Stomach (tissue), 9 donors: ENCODE measurements around the gene SLC8A3. TPM values are rescaled to one million over a fixed set of nuclear protein-coding genes. Genes with fewer than 3 reads are reported as not detected.

Source experiments
- DNase-seq, 2 donors: peaks; one replicate each; pipeline versions ENCODE4 v3.0.0 to v3.0.0-alpha.2; 2013 to 2019
- H3K27ac ChIP-seq, 5 donors: fragments of 200-600 bp in 4 of 5; sonication (generic) in 4 of 5; one replicate each; pipeline ENCODE4 v1.5.1; 2013 to 2019; ENCODE audit warnings: mild to moderate bottlenecking in 1 of 5, moderate library complexity in 1 of 5
- H3K27me3 ChIP-seq, 3 donors: fragments of 200-600 bp; sonication (generic); one replicate each; pipeline ENCODE4 v1.5.1; 2017 to 2019; ENCODE audit warnings: mixed run types in 1 of 3
- H3K36me3 ChIP-seq, 4 donors: fragments of 200-600 bp; sonication (generic); 1 replicate in 3 of 4; 2 replicates in 1 of 4; pipeline ENCODE4 v1.5.1; 2016 to 2019
- H3K4me1 ChIP-seq, 4 donors: fragments of 200-600 bp; sonication (generic); one replicate each; pipeline ENCODE4 v1.5.1; 2016 to 2019
- H3K4me3 ChIP-seq, 4 donors: fragments of 200-600 bp; sonication (generic) in 3 of 4; one replicate each; pipeline ENCODE4 v1.5.1; 2016 to 2019; ENCODE audit warnings: mild to moderate bottlenecking in 1 of 4
- H3K9me3 ChIP-seq, 4 donors: fragments of 200-600 bp; sonication (generic); one replicate each; pipeline ENCODE4 v1.5.1; 2016 to 2019
- CTCF ChIP-seq, 7 experiments: fragments of 450-650 bp in 4 of 7; fragments of 200-600 bp in 3 of 7; sonication (generic) in 3 of 7; IDR thresholded peaks; one replicate each; pipeline ENCODE4 v1.5.1; 2016 to 2019; ENCODE audit warnings: antibody characterized with exemption in 7 of 7, control low read depth in 2 of 7, mild to moderate bottlenecking in 1 of 7
- EP300 ChIP-seq: sonication (generic); formaldehyde crosslinking; IDR thresholded peaks from one replicate; pipeline ENCODE4 v1.6.1; 2017; ENCODE audit warnings: antibody characterized with exemption
- POLR2A ChIP-seq, 4 donors: fragments of 450-650 bp; IDR thresholded peaks; one replicate each; pipeline ENCODE4 v1.6.1; 2016; ENCODE audit warnings: antibody characterized with exemption in 4 of 4, control low read depth in 2 of 4, mild to moderate bottlenecking in 1 of 4, moderate library complexity in 1 of 4
- POLR2AphosphoS5 ChIP-seq, 3 donors: sonication (generic); formaldehyde crosslinking; IDR thresholded peaks; one replicate each; pipeline ENCODE4 v1.6.1; 2016; ENCODE audit warnings: antibody characterized with exemption in 3 of 3
- WGBS, 5 donors: extraction: QIAGEN DNeasy Blood & Tissue Kit in 3 of 5; methylation state at CpG; one replicate each; pipeline versions ENCODE4 v1.1.5 to v1.1.7; 2013 to 2018; 5-methylcytosine and 5-hydroxymethylcytosine counted together
- intact Hi-C: fragments of 100-400 bp; cut with DNase I; formaldehyde crosslinking; loops from one replicate; pipeline ENCODE4 v1.15.1; 2023; ENCODE audit warnings: low total_unique reads
- polyA plus RNA-seq, 3 donors: library from polyadenylated mRNA; stranded (reverse); fragments of 200-250 nt; gene quantifications; one replicate each; pipeline ENCODE4 v1.2.3, GENCODE V29; 2013
- total RNA-seq, 5 donors: library from RNA; depleted of rRNA; stranded (reverse); fragments of >200 nt; gene quantifications; one replicate each; pipeline versions ENCODE4 v1.1.0 to v1.2.3, GENCODE V29; 2014 to 2016
- donor health status: healthy with polysubstance abuse.
- donor health status: Bipolar disorder and iron deficiency.
- donor health status: healthy.

The SLC8A3 gene
- total and polyA plus RNA-seq, 8 donors, result 0.03 to 2.4 (median 0.87) TPM; not detected in 1

- Histone ChIP-seq H3K4me3 (no peak overlapping the region), H3K27ac (no peak overlapping the region), H3K36me3 (no peaks in the 10 kb centered on the region), H3K4me1 (no peaks in the 10 kb centered on the region), H3K9me3 (no peaks in the 10 kb centered on the region), H3K27me3 (peaks cover 0 to 5% (median 0%) of the 10 kb centered on the region in 3 donors)
- DNase-seq, result no peak
- intact Hi-C loops, result no loop called here
- no peak for TF ChIP-seq CTCF (IDR thresholded peaks at IDR 0.05)
- 83 to 92% (median 86%) methylated on average over 4 of the region's 4 CpGs for WGBS, 5 donors
Measured at GRCh38 chr14:70170976-70171375, 17.8 kb downstream of the SLC8A3 start.

GRCh38 chr14:70168406-70168805 lies 20.3 kb downstream of the SLC8A3 start:
- TF ChIP-seq POLR2AphosphoS5 (IDR thresholded peaks at IDR 0.05) (no peak), EP300 (no peak), CTCF (IDR thresholded peaks at IDR 0.05) (no peak), POLR2A (IDR thresholded peaks at IDR 0.05) (no peak)
- 88 to 95% (median 89%) methylated on average over 4 of the region's 4 CpGs for WGBS, 5 donors
- intact Hi-C loops, result no loop called here

GRCh38 chr14:70166530-70167203 lies 22.1 kb downstream of the SLC8A3 start:
- peaks cover 0 to 5% (median 0%) of the 10 kb centered on the region in 3 donors for H3K27me3 ChIP-seq
- intact Hi-C loops, result no loop called here
- no peak for DNase-seq
- H3K9me3 ChIP-seq, result no peaks in the 10 kb centered on the region
- TF ChIP-seq POLR2AphosphoS5 (IDR thresholded peaks at IDR 0.05) (no peak), EP300 (no peak)
- 83 to 97% (median 92%) methylated on average over 9 of the region's 9 CpGs for WGBS, 5 donors
- H3K4me3 ChIP-seq, result no peak overlapping the region
- no peaks in the 10 kb centered on the region for H3K36me3 ChIP-seq
- no peaks in the 10 kb centered on the region for H3K4me1 ChIP-seq
- no peak overlapping the region for H3K27ac ChIP-seq

More at GRCh38 chr14:70168406-70168805, 20.3 kb downstream of the SLC8A3 start:
- Histone ChIP-seq H3K4me3 (no peak overlapping the region), H3K27me3 (peaks cover 0 to 5% (median 0%) of the 10 kb centered on the region in 3 donors), H3K9me3 (no peaks in the 10 kb centered on the region), H3K27ac (no peak overlapping the region), H3K36me3 (no peaks in the 10 kb centered on the region), H3K4me1 (no peaks in the 10 kb centered on the region)
- no peak for DNase-seq

DNA sequence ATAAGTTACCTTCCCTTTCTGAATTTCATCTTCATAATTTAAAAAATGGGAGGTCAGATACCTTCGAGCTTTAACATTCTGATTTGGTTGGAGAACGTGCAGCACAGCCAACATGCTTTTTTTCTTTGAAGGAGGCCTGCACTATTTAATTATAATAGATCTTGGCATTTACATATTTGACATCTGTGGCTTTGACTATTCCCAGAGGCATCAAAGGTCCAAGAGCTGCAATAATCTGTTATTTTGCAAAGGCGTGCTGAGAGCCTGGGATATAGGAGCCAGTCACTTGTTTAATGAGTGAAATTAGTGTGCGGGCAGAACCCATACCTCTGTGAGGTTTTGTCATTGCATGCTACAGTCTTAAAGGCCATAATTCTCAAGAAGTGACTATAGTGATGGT lies 26.4 kb downstream of the SLC8A3 start:
- no peak overlapping the region for H3K4me3 ChIP-seq
- H3K27ac ChIP-seq, result no peak overlapping the region
- WGBS, 5 donors, result 77 to 90% (median 79%) methylated on average over 4 of the region's 4 CpGs
- H3K9me3 ChIP-seq, result no peaks in the 10 kb centered on the region
- no peaks in the 10 kb centered on the region for H3K4me1 ChIP-seq
- no peak for TF ChIP-seq POLR2AphosphoS5 (IDR thresholded peaks at IDR 0.05)
- TF ChIP-seq POLR2A (IDR thresholded peaks at IDR 0.05), result no peak
- TF ChIP-seq EP300, result no peak
- TF ChIP-seq CTCF (IDR thresholded peaks at IDR 0.05), result no peak
- no peaks in the 10 kb centered on the region for H3K36me3 ChIP-seq
- DNase-seq, result no peak
- intact Hi-C loops, result no loop called here
- H3K27me3 ChIP-seq, result peaks cover 0 to 4% (median 0%) of the 10 kb centered on the region in 3 donors

DNA sequence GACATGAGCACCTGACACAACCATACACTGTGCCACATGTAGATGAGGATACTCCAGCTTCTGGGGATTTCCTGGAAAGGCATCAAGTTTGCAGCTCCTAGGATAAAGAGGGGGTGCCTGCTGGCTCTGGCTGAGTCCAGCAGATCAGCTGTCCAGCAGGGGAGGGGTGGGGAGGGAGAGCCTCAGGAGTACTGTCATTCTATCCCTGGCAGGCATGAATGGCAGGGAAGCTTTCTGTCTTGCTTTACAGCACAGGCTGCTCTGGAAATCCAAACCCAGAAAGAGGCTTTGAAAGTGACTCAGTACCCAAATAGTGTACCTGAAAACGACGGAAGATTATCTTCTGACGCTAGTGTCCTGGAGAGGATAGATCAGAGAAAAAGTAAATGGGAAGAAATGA lies 32.2 kb downstream of the SLC8A3 start:
- Histone ChIP-seq H3K27ac (no peak overlapping the region), H3K36me3 (no peaks in the 10 kb centered on the region), H3K4me3 (no peak overlapping the region), H3K27me3 (peaks cover 0 to 21% (median 0%) of the 10 kb centered on the region in 3 donors), H3K9me3 (no peaks in the 10 kb centered on the region), H3K4me1 (no peaks in the 10 kb centered on the region)
- 80 to 87% (median 83%) methylated on average over 3 of the region's 3 CpGs for WGBS, 5 donors
- intact Hi-C loops, result no loop called here
- no peak for DNase-seq
- TF ChIP-seq POLR2A (IDR thresholded peaks at IDR 0.05) (no peak), POLR2AphosphoS5 (IDR thresholded peaks at IDR 0.05) (no peak), EP300 (no peak), CTCF (IDR thresholded peaks at IDR 0.05) (no peak)
